Activated CD8-positive, alpha-beta memory T cell treated with anti-CD3 and anti-CD28 coated beads, Interleukin-2, amount 50 U/mL, for 24 hours (primary cell): ENCODE measurements around the gene ERN2.
"Not testable (repeated sequence)": the region's sequence is repeated elsewhere in the genome, so short reads cannot be mapped to it uniquely, and the experiment has no call there.

Experiments
- DNase-seq: peaks from one replicate; pipeline ENCODE4 v3.0.0-alpha.2; 2020; ENCODE audit errors: extremely low read depth

The ERN2 gene

DNA sequence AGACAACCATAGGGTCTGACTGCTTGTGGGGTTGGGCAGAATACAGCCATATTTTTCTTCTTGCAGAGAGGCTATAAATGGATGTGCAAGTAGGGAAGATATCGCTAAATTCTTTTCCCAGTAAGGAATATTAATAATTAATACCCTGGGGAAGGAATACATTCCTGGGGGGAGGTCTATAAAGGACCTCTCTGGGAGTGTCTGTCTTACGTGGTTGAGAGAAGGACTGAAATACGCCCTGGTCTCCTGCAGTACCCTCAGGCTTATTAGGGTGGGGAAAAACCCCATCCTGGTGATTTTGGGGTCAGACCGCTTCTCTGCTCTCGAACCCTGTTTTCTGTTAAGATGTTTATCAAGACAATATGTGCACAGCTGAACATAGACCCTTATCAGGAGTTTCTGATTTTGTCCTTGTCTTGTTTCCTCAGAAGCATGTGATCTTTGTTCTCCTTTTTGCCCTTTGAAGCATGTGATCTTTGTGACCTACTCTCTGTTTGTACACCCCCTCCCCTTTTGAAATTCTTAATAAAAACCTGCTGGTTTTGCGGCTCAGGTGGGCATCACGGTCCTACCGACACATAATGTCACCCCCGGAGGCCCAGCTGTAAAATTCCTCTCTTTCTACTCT is 9.7 kb upstream of the ERN2 start:
- DNase-seq = not testable (repeated sequence)

DNA sequence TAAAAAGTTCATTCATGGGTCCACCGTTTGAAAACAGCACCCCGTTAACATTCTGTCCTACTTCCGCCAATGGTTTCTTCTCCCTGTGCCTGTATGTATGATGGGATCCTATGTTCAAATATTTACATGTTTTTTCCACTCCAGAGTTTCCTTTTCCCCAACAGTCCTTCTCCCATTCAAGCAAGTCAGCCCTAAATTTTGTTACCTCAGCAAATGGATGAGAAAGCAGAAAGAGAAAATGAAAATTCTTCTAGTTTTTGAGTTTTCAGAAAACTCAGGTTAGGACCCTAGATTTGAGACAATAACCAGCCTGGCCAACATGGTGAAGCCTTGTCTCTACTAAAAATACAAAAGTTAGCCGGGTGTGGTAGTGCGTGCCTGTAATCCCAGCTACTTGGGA is 3.5 kb upstream of the ERN2 start:
- no peak for DNase-seq

DNA sequence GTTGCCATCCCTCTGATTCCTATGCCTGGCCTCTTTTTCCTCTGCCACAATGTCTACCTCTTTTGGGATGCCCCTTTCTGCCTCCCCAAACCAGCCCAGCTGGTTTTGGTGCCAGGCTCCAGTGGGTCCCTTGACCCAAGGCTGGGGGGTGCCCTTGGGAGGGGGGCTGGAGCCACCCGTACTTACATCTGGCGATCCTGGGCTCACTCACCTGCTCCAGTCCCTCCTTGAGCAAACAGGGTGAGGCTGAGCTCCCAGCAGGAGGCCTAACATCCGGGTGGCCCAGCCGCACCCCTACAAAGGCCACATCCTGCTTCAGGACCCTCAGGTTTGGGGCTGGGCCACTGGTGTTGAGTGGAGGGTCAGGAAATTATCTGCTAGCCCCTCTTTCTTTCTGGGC is 1.2 kb downstream of the ERN2 start:
- no peak for DNase-seq

DNA sequence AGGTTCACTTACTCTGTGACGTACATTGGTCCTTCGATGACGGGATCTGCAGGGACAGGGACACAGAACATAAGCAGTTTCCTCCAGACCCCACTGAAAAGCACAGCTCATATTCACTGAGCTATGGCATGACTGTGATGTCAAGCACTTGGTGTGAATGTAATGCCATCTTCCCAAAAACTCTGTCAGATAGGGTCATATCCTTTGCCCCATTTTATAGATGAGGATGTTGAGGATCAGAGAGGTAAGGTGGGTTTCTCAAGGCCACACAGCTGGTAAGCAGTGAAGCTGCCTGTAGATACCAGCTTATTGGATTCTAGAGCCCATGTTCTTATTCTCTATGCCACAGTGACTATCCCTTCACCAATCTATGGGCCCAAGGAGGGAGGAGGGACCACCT is 2.5 kb downstream of the ERN2 start:
- no peak for DNase-seq

DNA sequence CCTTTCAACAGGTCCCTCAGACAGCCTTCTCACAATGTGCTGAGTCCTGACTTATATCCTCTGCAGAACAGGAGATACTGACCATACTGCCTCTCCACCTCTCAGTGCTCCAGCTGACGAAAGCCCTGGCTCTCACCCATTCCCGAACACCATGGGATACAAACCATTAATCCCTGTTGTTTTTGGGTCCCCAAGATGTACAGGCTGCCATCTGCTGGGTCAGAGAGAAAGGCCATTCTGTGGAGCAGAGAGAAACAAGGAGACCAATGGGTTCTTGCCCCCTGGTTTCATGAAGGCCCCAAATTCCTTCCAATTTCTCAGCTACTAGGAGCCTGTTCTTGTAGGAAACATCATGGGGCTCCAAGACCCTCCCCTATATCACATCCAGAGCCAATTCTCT is 3.0 kb downstream of the ERN2 start:
- DNase-seq = no peak

DNA sequence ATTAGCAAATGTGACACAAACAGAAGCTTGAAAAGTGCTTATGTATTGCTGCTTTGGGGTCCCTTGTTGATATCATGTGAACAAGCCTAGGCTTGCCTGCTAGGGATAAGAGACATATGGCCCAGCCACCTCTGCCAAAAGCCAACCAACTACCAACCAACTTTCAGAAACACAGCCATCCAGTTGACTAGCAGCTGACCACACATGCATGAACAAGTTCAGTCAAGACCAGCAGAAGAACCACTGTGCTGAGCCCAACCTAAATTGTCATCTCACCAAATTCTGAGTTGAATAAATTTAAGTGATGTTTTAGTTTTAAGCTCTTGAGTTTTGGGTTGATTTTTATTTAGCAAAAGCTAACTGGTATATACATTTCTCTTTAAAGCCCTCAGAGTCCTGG is 3.5 kb downstream of the ERN2 start:
- DNase-seq = no peak

DNA sequence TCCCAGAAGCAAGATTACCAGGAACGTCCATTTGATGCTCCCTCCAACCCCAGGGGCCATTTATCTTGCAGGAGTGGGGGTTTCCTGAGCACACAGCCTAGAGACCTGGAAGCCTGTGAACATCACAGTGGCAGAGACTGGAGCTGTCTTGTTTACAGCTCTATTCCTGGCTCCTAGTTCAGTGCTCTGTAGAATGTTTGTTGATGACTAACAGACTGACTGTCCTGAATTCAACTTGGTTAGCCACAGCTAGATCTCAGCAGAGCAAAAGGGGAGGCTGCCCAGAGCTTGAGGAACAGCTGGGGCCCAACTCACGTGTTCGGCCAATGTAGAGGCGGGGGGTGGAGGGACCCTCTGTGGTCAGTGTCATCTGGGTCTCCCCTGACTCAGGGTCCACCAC is 6.6 kb downstream of the ERN2 start:
- no peak for DNase-seq

DNA sequence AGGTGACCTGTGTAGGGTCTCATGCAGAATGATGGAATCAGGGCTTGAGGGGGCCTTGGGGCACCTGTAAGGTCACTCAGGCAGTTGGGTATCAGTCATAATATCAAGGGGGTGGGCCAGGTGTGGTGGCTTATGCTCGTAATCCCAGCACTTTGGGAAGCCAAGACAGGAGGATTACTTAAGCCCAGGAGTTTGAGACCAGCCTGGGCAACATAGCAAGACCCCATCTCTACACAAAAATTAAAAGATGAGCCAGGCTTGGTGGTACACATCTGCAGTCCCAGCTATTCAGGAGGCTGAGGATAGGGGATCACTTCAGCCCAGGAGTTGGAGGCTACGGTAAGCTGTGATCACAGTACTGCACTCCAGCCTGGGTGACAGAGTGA is 7.5 kb downstream of the ERN2 start:
- DNase-seq = no peak

DNA sequence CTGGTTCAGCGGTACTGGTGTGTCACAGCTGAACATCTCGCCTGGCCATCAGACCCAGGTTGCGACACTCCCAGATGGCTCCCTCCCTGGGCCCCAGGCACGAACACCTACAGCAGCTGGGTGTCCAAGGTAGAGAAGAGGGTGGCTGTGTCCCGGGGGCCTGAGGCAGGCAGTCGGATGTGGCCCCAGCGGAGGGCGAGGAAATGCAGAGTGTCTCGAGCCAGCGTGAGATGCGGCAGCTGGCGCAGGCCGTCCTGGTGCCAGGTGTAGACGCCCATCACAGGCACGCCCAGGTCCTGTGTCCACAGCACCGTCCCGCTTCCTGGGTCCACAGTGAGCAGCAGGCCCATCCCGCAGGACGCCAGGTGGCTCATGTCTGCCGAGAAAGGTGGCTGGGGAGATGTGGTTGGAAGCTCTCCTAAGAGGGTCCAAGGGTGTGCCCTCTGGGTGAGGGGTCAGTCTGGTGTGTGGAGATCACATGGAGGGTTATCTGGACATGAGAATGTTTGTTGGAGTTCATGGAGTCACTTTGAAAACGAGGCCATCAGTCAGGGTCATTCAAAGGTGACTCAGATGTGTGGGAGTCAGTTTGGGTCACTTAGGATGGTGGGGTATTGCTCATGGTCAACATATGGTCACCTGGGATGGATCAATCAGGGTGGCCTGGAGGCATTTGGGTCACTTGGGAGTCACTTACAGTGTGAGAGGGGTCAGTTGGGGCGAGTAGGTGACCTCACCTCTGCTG is 8.1 kb downstream of the ERN2 start:
- DNase-seq = no peak

DNA sequence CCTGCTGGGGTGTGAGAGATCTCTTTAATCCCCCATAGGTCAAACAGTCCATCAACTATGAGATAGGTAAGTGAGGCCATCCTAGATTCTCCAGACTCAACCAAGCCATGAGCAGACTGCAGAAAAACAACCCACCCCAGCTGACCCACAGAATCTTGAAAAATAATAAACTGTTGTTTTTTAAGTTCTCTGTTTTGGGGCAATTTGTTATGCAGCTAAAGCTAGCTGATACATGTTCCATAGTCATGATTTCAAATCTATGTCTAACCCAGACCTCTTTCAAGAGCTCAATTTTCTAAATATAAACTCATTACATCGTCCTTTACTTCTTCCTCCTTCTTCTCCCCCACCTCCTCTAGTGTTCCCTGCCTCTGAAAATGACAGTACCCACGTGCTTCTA is 10.1 kb downstream of the ERN2 start:
- DNase-seq = no peak

DNA sequence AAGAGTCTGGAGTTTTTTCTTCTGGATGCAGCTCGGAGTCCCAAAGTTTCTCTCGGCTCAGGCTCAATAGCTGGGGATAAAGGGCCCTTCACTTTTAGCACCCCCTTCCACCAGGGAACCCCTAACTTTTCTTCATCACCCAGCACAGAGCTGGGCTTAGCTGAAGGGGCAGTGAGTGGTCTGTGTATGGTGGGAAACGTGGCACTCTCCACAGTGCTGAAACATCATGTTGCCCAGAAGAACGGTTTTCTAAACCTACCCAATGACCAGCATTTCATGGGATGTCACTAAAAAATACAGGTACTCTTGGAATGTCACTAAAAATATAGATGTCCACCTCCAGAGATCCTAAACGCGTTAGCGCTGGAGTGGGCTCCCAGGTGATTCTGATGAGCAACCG is 12.0 kb downstream of the ERN2 start:
- no peak for DNase-seq

DNA sequence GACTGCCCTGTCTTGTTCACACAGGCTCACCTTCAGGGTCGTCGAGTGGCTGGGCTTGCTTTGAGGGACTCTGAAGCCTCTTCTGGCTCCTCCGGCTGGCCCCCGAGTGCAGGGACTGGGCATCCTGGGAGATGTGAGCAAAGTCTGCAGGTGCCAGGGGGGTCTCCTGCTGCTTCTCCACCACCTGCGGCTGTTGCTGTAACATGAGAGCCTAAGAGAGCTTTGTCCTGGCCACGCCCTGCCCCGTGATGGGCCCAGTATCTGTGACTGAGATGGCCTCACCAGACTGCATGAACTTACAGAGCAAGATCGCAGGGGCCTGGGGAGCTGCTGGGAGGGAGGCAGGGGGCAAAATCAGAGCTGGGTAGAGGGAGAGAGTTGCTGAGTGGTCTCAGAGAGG is 12.5 kb downstream of the ERN2 start:
- no peak for DNase-seq

DNA sequence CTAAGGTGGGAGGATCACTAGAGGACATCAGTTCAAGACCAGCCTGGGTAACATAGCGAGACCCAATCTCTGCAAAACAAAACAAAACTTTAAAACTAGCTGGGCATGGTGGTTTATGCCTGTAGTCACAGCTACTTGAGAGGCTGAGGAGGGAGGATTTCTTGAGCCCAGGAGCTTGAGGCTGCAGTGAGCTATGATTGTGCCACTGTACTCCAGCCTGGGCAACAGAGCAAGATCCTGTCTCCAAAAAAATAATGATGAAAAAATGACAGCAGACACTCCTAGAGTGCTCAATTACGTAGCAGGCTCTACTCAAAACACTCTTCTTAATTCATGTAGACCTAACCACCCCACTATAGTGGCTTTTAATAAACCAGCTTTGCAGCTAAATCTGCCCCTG is 12.9 kb downstream of the ERN2 start:
- DNase-seq = no peak

DNA sequence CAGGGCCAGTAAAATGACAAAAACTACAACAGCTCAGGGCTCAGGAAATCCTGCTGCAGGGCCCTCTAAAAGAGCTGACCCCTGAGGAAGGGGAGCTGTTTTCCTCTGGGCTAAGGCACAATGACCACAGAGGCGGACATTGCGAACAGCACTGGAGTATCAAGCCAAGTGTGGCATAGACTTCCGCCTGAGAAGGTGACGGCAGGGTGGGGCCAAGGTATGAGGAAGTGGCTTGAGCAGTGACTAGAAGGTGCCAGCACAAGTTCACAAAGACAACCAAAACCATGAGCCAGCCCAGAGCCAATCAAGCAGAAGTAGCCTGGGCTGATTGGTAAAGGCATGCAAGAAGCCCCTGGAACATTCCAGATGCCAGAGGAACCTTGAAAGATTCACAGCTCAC is 13.9 kb downstream of the ERN2 start:
- DNase-seq = no peak

DNA sequence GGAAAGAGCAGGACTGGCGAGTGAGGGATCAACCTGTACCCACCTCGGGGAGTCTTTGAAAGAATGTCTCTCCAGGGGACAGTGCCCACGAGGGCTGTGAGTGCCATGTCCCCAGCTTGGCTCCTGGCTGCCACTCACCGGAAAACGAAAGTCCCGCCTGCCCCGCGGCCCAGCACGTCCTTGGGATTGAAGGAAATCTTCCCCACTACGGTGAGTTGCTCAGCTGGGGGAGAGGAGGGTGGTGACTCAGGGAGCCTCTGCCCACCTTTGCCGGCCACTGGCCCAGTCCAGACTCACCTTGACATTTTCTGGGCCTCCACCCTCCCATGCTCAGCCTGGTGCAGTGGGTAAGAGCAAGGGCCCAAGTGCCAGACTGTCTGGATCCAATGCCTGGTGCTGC is 17.3 kb downstream of the ERN2 start:
- no peak for DNase-seq

DNA sequence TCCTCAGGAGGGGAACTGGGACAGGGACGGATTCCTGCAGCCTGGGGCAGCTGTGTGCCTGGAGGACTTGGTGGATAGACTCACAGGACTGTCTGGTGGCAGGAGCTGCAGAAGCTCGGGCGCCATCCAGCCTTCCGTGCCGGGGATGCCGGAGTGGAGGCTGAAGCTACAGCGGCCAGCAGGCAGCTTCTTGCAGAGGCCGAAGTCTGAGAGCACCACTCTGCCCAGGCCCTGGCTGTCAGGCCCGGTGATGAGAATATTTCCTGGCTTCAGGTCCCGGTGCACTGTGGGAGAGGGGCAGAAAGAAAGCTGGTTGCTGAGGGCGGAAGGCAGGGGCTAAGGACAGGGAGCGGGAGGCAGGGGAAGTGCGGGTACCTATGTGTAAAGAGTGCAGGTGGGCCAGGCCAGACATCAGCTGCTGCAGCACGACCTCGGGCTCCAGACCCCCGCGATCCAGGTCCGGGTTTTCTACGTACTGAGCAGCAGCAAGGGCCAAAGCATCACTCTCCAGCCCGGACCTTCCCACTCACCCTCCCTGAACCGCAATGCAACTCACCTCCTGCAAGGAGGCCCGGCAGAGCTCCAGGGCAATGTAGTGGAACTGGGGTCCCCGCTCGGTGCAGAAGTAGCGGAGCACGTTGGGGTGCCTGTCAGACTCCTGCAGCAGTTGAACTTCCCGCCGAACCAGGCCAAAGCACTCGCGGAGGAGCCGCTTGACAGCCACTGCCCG is 18.2 kb downstream of the ERN2 start:
- no peak for DNase-seq

DNA sequence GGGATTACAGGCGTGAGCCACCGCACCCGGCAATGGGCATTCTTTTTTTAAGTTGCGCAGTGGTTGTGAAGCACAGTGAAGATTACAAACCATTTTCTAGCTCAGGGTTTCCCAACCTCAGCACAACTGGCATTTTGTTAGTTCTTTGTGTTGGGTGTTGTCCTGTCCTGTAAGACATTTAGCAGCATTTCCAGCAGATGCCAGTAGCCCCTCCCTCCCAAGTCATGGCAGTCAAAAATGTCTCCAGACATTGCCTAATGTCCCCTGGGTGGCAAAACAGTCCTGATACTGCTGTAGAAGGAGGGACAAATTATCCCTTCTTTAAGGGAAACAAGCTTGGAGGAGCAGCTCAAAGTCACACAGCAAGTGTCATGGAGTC is 18.8 kb downstream of the ERN2 start:
- no peak for DNase-seq

DNA sequence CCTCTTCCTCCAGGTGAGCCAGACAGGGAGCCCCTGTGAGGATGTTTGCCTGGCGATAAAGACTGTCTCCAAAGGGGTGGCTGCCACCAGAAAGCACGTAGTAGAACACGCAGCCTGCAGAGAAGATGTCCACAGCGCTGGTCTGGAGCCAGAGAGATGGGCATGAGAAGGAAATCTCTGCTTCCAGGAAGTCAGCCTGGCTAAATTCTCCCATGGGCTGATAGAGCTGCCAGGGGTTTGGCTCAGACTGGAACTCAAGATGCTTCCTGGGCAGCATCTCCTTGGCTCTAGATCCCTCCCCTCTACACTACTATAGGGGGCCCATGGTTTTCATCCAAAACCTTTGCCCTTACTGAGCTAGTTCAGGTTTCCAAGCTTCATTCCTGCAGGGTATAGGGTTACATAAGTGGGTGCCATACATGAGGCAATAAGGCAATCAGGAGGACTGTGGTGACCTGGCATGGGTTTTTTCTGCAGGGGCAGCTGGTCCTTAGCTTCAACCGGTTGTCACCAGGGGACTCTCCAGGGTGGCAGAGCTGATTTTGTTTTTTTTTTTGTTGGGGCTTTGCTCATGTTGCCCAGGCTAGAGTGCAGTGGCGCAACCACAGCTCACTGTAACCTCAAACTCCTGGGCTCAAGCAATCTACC is 20.7 kb downstream of the ERN2 start:
- DNase-seq = no peak

DNA sequence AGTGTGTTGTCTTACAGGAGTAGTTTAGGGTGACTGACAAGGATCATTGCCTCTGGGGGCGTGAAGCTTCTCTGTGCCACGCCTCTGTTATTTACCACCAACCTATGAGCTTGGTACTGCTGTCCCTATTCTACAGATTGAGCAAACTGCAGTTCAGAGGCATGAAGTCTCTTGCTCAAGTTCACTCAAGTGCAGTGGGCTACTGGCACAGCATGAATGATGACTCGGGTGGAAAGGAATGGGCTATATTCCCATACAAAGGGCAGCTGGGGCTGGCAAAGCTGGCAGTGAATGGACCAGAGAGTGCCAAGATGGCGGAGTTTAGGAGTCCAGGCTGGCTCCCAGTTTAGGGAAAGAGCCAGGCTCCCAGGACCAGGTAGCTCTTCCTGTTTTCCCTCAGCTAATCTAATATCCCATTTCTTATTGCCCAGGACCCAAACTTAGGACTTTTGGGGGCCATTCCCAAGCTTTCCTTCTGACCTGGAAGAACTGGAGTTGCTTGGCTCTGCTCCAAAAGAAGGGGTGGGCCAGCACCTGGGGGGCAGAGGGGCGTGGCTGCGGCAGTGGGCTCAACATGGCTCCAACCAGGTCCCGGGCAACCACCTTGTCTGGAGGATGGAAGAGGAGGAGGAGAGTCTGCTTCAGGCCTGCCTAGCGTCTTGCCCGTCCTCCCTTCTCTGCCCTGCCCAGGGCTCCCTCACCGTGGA is 21.4 kb downstream of the ERN2 start:
- no peak for DNase-seq

DNA sequence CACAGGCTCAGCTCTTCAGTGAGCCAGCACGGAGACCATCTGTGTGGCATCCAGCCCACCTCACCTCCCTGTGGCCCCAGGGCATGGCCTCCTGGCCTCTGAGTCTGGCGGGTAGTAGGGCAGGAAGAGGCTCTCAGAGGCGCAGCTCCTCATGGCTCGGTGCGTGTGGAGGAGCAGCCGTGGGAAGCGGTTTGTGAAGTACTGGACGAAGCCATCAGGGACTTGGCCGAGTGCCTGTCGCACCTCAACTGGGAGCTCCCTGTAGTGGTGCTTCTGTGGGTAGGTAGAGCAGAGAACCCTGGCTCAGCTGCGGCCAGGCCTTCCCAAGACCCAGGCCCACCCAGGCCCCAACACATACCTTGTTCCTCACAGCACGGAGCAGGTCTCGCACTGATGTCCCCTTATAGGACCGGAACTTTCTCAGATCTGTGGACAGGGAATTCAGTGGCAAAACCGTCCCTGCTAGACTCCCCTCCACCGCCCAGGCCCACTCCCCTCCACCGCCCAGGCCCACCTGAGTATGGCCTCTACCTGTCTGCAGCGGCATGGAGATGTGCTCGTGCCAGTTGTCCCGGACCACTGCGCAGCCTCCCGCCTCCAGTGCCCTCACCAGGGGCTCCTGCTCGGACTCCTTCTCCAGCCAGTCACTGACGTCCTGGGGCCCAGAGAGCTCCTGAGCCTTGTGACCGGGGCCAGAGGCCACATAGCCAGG is 22.1 kb downstream of the ERN2 start:
- no peak for DNase-seq

DNA sequence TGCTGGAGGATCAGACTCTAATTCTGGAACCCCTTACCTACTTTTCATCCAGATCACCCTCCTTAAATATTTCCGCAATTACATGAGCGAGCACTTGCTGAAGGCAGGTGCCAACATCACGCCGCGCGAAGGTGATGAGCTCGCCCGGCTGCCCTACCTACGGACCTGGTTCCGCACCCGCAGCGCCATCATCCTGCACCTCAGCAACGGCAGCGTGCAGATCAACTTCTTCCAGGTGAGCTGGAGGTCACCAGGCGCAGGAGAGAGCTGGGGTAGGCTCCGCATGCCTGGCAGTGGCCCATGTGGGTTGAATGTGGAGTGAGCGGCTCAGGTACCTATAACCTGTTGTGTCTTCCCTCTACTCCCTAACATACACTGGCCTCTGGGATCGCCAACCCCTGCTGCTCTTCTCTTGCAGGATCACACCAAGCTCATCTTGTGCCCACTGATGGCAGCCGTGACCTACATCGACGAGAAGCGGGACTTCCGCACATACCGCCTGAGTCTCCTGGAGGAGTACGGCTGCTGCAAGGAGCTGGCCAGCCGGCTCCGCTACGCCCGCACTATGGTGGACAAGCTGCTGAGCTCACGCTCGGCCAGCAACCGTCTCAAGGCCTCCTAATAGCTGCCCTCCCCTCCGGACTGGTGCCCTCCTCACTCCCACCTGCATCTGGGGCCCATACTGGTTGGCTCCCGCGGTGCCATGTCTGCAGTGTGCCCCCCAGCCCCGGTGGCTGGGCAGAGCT is 23.4 kb downstream of the ERN2 start:
- DNase-seq = no peak
